22Rv1 (cell line): ENCODE measurements around the gene OR6N2.

Source experiments
- ZFX ChIP-seq: fragments of 450-650 bp; IDR thresholded peaks from 2 replicates; pipeline ENCODE4 v1.6.1; 2017; ENCODE audit warnings: antibody characterized with exemption, borderline replicate concordance
- TF ChIP-seq, protein P1 (sequence below): fragments of 450-650 bp; IDR thresholded peaks from 2 replicates; pipeline ENCODE4 v1.5.1; 2017; ENCODE audit warnings: mild to moderate bottlenecking

DNA sequence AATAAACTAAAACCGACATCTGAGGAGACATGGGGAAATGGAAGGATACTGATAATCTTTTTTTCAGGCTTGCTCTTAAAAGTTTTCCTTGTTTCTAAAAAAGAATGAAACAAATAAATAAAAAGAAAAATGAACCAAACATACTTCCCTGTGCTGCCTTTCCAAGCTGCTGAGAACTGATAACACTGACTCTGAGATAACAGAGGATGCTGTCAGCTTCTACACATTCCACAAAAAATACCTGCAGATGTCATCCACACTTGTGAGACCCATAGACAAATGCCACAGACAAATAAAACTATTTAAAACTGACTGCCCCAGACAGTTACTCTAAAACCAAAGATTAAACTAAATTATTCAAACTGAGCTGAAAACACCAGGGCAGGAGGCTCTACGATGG, 48.5 kb downstream of the OR6N2 start:
- TF ChIP-seq, protein P1, sequence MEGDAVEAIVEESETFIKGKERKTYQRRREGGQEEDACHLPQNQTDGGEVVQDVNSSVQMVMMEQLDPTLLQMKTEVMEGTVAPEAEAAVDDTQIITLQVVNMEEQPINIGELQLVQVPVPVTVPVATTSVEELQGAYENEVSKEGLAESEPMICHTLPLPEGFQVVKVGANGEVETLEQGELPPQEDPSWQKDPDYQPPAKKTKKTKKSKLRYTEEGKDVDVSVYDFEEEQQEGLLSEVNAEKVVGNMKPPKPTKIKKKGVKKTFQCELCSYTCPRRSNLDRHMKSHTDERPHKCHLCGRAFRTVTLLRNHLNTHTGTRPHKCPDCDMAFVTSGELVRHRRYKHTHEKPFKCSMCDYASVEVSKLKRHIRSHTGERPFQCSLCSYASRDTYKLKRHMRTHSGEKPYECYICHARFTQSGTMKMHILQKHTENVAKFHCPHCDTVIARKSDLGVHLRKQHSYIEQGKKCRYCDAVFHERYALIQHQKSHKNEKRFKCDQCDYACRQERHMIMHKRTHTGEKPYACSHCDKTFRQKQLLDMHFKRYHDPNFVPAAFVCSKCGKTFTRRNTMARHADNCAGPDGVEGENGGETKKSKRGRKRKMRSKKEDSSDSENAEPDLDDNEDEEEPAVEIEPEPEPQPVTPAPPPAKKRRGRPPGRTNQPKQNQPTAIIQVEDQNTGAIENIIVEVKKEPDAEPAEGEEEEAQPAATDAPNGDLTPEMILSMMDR, result no peak
- no peak for TF ChIP-seq ZFX
